ENCODE data around the gene CTIF.
A peak's percentile ranks its signal among the peaks of the same experiment; 100 is the strongest.

Gene CTIF

DNA sequence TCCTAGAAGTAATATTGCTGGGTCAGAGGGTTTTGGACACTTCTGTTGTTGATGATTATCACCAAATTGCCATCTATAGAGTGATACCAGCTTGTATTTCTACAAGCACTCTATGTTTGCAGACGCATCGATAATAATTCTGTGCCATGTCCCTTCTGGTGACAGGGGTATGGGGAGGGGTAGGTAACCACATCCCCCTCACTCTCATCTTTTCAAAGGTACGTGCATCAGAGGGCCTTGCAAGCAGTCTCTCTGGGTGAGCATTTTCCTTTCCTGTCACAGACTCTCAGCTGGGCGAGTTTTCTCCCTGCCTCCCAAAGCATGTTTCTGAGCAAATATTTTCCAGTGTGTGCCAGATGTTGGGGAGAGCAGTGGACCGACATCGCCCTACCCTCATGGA lies 314.0 kb downstream of the CTIF start:
- DNase-seq (ENCODE audit: low spot score): no peak

DNA sequence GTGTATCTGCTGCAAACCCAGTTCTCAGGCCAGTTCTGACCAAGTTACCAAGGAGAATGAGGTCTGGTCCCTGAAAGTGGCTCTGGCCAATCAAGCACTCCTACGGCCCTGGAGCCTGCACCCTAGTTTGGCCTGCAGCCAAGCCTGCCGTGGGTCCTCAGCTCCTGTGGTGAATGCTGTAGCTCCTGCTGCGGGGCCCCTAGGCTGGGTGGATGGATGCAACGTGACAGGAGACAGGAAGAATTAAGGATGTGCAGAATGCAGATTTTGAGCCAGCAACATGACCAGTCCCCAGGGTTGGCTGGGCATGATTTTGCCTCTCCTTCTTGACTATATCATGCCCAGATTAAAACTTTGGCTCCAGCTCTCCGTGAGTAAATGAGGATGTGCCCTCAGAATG lies 314.8 kb downstream of the CTIF start:
- no peak for DNase-seq (ENCODE audit: low spot score)

DNA sequence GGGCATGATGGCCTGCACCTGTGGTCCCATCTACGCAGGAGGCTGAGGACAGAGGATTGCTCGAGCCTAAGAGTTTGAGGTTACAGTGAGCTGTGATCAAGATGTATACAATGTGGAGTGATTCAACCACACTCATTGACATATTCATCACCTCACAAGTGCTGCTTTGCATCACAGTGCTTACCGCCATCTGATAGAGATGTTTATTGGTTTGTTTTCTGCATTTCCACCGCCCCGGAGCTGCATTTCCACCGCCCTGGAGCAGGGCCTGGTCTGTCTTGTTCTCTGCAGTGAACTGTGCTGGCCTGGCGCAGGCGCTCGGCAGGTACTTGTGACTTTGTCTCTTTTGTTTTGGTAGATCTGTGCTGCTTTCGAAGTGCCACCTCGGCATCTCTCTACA lies 315.9 kb downstream of the CTIF start:
- no peak for DNase-seq (ENCODE audit: low spot score)

DNA sequence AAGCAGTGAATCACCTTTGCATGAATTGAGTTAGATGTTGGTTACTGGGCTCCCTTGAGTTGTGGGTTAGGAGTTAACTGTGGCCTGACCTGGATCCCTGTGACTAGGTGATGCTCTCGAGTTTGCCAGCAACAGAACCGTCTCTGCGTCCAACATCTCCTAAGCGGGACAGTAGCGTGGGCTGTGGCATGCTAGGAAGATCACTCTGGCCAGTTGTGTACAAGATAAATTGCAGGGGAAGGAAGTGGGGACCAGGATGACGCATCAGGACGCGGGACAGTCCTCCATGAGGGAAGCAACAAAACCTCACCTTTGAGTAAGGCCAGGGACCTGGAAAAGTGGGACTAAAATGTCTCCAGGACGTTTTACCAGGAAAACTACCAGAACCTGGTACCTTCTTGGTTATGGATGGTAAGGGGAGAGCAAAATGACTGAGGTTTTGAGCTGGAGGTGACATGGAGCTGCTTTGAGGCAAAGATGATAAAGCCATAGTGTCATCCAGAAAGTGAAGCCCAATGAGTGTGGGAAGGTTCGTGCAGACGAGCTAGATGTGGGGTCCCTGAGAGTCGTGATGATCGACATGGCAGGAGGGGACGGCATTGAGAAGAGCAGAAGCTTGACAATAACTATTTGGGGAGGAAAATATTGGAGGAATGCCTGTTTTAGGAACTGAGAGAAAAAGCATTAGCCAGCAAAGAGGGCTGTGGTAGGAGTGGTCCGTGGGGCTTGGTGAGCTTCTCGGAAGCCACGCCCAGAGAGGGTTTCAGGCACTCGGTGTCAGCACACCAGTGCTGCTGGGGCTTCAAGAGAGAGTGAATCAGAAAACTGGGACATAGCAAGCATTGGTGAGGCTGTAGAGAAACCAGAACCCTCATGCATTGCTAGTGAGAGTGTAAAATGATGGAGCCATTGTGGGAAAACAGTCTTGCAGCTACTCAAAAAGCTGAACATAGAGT lies 316.9 kb downstream of the CTIF start:
- DNase-seq (ENCODE audit: low spot score): no peak

DNA sequence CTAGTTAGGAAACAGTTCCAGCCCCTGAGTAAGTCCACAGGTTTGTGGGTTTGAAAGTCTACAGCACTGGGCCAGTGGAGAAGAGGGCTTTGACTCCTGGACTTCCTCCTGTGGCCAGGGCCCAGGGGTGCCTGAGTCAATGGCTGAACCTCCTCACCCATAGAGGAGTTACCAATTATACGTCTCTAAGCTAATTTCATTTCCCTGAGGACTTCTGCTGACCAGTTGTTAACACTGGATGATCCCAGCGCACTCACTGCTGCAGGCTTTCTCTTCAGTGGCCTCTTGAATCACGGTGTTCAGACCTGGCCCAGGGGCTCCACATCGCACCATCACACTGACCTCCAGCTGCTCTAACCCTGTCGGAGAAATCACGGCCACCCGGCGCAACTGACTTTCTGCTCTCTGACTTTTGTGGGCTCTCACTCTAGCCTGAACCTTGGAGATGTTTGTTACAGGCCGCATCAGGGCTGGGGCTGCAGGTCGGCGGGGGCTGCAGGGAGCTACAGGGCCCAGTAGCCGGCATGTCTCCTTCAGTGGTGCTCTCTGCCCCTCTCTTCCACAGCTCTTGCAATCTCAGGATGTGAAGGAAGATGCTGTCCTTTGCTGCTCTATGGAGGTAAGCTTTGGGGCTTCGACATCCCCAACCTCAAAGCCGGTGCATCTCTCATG lies 318.3 kb downstream of the CTIF start:
- DNase-seq (ENCODE audit: low spot score): no peak

DNA sequence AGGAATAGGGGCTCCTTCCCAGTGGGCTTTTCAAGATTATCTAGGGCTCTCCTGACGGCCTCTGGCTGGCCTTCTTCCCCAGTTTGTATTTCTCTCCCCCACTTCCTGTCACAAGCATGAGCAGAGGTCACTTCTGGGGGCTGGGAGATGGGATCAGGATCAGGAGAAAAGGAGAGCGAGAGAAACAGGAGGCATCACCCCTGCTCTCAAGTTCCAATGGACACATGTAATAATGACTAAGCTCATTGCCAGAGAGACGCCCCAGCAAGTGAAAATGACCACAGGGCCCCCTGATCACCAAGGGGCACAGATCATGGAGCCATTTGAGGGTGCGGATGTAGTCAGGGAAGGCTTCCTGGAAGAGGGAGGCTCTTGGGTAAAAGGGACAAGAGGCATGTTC lies 319.8 kb downstream of the CTIF start:
- no peak for DNase-seq (ENCODE audit: low spot score)

DNA sequence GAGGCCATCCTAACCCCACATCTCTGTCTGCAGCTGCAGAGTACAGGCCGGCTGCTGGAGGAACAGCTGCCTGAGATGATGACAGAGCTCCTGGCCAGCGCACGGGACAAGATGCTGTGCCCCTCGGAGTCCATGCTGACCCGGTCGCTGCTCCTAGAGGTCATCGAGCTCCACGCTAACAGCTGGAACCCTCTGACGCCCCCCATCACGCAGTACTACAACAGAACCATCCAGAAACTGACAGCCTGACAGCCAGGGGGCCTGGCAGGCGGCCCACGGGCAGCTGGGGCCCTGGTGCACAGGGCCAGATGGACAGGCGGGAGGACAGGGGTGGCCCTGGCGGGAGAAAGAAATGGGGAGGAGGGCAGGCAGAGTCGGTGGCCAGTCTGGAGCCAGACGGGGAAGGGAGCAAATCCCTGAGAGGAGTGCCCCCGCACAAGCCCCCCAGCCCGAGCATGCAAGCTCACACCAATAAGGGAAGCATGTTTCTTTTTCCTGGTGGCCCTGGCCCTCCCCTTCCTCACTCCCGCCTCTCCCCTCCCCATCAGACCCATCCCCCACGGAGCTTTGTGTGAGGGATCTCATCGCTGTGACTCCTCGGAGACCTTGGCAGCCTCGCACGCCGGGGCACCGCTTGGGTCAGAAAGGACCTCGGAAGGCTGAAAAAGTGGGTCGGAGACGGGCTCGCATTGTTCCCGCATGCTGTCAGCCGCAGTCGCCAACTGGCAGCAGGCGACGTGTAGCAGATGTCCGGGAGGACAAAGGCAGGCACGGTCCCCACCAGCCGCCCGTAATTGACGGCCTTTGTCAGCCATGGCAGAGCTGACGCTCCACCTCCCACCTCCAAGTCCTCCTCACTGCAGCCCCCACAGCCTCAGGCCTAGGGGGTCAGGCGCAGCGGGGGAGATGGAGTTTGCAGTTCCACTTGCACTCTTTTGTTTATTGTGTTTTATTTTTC lies 320.8 kb downstream of the CTIF start:
- DNase-seq (ENCODE audit: low spot score): peak; percentile 96

DNA sequence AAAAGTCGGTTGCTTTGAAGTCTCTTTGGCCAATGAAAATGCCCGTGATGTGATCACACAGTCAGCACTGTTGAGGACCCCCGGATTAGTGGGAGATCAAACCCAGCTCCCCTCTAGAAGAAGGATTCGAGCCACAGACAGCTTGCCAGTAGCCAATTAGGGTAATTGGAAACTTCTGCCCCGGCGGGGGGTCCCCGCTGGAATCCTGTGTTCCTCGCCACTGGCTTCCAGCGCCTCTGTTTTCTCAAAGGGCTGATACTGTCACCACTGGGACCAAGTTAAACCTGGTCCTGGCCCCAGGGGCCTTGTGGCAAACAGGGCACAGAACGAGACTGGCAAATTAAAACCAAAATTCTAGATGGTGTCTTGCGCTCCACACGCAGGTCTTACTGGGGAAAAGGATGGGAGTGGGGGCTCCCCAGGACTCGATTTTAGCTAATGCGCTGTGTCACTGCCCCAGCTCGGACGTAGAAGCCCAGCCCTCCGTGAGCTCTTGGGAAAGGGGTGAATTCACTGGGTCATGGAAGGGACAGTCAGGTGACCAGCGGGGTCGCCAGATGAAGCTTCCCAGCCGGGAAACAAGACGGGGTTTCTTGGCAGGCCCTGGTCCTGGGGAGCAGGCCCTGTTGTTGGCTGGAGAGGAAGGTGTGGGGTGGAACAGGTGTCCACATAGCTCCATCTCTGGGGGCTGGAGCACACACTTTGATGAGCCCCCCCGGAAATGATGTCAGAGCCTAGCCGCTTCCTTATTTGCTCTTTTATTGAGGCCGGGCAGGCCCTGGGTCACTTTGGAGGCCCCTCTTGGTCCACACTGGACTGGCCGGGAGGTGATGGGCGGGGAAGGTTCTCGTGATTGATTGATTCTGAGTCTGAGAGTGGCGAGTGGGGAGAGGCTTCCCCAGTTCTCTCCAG lies 321.7 kb downstream of the CTIF start:
- DNase-seq (ENCODE audit: low spot score): no peak

DNA sequence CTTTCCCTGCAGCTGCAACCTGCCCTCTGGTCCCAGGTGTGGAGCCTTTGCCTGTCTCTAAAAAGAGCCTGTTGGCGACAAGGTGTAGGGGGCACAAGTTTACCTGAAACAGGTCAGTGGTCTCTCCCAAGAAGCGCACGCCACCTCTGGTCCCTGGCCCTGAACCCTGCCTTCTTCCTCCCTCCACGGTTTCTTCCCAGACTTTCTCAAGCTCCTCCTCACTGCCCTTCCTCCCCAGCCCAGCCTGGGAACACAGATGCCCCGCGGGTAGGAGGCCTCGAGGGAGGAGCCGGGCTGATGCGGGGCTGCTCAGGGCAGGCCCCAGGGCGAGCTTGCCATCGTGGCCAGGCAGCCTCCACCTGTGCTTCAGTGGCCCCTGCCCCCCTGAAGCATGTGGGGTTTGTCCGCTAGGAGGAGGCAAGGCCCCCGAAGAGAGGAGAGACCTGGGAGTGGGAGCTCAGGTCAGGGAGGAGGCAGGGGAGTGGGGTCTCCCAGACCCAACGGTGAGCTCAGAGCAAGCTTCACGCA lies 322.4 kb downstream of the CTIF start:
- no peak for DNase-seq (ENCODE audit: low spot score)

DNA sequence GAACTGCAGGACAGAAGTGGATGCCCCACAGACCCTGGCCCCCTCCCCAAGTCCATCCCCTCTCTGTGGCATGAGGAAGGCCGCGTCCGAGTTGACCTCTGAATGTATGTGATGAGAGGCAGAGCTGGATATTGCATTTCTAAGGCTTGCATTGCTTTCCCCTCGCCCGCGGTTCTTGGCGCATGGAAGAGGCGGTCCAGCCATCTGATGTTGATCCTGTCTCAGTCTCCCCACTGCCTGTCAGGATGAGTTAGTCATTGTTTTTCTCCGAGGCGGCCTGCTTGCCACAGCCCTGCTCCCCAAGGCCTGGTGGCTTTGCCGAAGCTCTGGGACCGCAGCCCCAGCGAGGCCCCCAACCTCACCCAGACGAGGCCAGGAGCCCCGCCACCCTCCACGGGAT lies 323.3 kb downstream of the CTIF start:
- peak; percentile 77 for DNase-seq (ENCODE audit: low spot score)

DNA sequence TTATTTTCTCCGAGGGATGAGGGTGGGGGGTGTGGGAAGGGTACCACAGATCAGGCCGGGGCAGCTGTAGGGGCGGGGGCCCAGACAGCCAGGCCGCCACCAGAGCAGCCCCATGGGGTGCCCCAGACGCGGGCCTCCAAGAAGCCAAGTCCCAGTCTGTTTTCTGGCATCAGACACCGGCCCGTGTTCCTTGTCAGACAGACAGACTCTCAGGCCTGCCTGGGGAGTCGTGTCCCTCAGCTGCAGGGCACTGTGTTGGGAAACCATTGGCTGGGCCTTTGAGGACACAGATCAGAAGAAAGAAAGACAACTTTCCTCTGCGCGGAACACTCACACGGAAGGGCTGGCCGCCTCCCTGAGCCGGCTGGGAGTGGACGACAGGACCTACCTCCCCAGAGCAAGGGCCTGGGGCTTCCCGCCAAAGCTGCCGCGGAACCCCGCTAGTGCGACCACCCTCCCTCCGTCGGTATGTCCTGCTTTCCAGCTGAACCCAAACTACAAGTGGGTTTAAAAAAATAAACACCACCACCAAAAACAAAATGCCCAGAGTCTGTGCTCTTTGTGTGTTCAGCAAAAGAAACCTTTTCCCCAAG lies 323.9 kb downstream of the CTIF start:
- no peak for DNase-seq (ENCODE audit: low spot score)

DNA sequence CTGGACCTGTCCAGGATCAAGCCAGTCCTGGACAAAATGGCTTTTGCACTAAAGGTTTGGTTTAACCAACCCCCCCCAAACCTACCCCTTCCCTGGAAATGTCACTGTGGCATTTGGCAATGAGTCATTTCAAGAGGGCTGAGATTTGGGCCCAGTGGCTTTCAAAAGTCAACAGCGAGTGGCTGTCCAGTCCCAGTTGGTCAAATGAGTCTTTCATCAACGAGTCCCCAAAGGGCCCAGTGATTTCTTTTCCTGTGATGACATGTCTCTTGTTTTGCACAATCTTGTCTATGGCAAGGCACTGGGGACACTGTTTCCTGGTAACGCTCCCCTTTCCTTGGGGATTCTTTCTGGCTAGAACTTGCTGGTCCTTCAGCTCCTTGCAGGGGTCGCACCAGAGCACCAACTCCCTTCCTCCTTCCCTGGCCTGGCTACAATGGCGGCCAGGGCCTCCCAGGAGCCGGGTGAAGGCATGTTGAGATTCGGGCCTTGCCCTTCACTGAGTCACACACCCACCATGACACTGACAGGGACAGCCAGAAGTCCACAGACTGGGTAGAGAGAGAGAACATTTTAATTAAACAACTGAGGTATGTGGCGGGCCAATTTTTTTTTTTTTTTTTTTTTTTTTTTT lies 324.7 kb downstream of the CTIF start:
- no peak for DNase-seq (ENCODE audit: low spot score)

DNA sequence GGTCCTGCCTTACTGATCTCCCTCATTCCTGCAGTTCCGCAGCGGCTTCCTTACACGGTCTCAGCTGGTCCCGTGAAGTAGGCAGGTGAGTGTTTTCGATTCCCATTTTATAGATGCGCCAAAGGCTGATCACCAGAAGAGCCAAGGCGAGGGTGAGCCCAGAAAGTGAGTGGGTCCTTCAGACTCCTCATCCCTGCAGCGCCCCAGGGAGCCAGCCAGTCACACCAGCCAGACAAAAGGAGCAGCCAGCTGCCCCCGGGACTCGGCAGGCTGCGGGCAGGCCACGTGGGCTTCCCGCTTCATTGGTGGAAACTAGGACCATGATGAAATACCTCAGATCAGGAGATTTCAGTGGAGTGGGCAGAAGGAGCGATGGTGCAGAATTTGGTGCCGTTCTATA lies 326.0 kb downstream of the CTIF start:
- DNase-seq (ENCODE audit: low spot score): no peak

DNA sequence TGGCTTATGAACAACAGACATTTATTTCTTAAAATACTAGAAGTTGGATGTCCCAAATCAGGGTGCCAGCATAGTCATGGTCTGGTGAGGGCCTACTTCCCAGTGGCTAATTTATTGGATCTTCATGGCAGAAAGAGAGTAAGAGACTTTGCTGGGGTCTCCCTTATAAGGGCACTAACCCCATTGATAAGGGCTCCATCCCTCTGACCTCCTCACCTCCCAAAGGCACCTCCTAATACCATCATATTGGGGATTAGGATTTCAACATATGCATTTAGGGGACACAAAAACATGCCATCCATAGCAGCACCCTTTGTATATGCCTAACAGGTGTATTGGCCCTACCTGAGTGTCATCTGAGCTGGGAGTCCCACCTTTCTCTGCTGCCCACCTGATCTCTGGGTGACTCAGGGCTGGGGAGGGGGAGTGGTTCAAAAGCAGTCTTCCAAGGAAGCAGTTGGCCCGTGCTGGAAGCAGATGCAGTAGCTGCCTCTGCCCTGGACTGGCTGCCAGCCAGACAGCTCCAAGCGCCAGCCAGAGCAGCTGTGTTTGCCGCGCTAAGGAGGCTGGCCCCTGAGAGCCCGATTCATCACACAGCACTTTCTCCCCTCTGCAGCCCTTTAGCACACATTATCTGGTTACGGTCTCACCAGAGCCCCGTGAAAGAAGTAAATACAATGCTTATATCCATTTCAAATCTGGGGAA lies 327.4 kb downstream of the CTIF start:
- DNase-seq (ENCODE audit: low spot score): peak; percentile 85

DNA sequence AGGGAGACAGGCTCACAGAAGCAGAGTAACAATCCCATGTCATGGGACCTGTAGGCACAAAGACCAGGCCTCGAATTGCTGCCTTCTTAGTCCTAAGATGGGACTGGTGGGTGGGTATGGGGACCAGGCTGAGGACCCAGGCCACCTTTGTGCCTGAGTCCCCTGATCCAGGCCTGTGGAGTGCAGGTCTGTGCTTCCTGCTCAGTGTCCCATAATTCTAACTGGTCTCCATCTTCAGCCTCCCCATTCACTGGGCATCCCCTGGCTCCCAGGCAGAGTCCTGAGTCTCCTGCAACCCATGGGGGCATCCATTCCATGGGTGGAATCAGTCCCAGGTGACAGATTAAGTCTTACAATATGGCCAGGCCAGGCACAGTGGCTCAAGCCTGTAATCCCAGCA lies 328.0 kb downstream of the CTIF start:
- no peak for DNase-seq (ENCODE audit: low spot score)

DNA sequence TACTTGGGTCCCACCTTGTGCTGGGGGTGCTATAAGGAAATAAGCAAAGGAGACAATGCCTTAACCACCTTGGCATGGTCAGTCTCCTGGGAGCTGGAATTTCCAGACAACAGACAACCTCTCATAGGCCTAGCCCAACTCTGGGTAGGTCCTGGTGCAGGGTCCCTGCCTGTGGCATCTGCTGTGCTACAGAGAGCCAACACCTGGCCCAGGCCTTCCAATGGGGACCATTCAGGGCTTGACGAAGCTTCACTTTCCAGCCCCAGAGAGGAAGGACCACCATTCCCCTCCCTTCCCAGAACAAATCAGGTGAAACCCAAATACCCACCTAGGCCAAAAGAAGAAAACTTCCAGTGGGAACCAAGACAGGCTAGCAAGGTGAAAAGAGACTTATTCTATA lies 329.1 kb downstream of the CTIF start:
- DNase-seq (ENCODE audit: low spot score): no peak

DNA sequence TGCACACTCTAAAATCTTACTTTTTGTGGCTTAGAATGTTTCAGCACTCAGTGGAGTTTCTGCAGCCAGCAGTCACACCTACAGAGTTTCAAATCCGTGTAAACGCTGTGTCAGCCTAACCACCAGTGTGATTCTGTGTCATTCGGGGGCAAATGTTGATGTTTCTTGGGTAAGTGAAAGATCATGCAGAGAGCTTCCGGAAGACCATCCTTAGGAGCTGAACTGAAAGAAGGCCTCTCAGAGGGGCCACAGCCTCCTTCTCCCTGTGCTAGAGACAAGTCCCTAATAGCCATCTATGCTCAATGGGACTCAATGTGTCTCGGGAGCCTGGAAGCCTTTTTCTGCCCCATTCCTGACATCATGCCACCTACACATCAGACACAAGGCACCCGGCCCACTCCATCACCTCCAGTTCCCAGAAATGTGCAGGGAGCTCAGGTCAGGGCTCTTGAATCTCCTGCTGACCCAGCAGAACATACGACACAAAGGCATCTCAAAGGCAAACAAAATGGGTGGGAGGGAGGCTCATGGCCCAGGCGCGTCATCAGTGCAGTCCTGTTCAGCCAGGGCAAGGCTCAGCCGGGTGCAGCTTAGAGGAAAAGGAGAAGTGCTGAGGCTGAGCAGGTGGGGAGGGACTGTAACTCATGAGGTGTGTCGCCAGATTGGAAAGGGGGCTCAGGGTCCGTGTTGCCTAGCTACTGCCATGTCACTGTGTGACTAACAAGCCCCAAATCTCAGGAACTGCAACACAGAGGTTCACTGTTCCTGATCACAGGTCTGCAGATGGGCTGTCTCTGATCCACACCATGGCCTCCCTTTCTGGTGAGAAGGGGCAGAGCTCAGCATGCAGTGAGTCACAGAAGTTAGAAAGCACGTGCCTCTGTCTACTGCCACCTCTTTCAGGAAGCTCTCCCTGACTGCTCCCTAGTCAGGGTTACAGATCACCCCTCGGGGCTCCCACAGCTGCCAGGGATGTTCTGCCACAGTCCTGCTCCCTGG lies 329.9 kb downstream of the CTIF start:
- no peak for DNase-seq (ENCODE audit: low spot score)

DNA sequence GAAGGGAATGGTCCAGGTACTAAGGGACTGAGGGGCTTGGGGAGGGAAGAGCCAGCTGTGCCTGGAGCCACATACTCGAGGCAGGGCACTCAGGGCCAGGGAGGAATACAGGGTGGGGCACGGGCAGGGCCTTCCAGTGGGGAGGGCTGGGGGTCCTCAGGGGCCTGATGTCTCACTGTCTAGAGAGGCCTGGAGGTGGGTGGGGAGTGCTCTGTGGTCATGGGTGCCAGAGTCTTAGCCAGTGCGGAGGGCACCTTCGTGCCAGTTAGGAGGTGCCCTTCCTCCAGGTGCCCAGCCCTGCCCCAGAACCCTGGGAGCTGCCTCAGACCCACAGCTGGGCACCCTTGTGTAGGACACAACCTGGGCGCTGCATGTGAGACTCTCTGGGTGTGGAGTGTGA lies 330.8 kb downstream of the CTIF start:
- DNase-seq (ENCODE audit: low spot score): no peak

All from Ammon's horn (tissue), 1 donor.